Hindlimb muscle (tissue), 1 donor: ENCODE measurements around the gene DOCK7. TPM values are rescaled to one million over a fixed set of nuclear protein-coding genes. Genes with fewer than 3 reads are reported as not detected.
"Not testable (repeated sequence)": the region's sequence is repeated elsewhere in the genome, so short reads cannot be mapped to it uniquely, and the experiment has no call there.

Experiments used
- DNase-seq: peaks from one replicate; pipeline ENCODE4 v3.0.0-alpha.2; 2013
- polyA plus RNA-seq: library from polyadenylated mRNA; unstranded; fragments of 120-200 nt; gene quantifications from one replicate; pipeline ENCODE4 v1.2.1, GENCODE V29; 2013; ENCODE audit not compliant: insufficient read length

The DOCK7 gene
- 36.7 TPM for polyA plus RNA-seq

GRCh38 chr1:62687903-62688686 is at the start of gene DOCK7:
TSS of gene DOCK7 (minus strand) at chr1:62688386. CDS start at chr1:62688264, 122 bp downstream.
- DNase-seq, result peak; percentile 83

- no peak for DNase-seq
These were observed 47.4 kb upstream of the DOCK7 start for GRCh38 chr1:62735491-62736171.

- DNase-seq, result peak; percentile 79
These were observed 44.1 kb upstream of the DOCK7 start for GRCh38 chr1:62732331-62732730.

GRCh38 chr1:62728963-62729362 is 40.8 kb upstream of the DOCK7 start:
- DNase-seq, result no peak

GRCh38 chr1:62727656-62728407 is 39.6 kb upstream of the DOCK7 start:
- no peak for DNase-seq

GRCh38 chr1:62726011-62726442 is 37.8 kb upstream of the DOCK7 start:
- DNase-seq, result no peak

GRCh38 chr1:62725255-62725654 is 37.1 kb upstream of the DOCK7 start:
- no peak for DNase-seq

GRCh38 chr1:62724430-62724829 is 36.2 kb upstream of the DOCK7 start:
- no peak for DNase-seq

GRCh38 chr1:62723883-62724282 is 35.7 kb upstream of the DOCK7 start:
- DNase-seq, result no peak

- DNase-seq, result no peak
These were observed 34.6 kb upstream of the DOCK7 start for GRCh38 chr1:62722796-62723195.

GRCh38 chr1:62720946-62721554 is 32.9 kb upstream of the DOCK7 start:
- DNase-seq, result no peak

- not testable (repeated sequence) for DNase-seq
These were observed 30.2 kb upstream of the DOCK7 start for GRCh38 chr1:62718400-62718799.

GRCh38 chr1:62717483-62717882 is 29.3 kb upstream of the DOCK7 start:
- no peak for DNase-seq

- DNase-seq, result no peak
These were observed 28.2 kb upstream of the DOCK7 start for GRCh38 chr1:62716397-62716796.

- DNase-seq, result no peak
These were observed 24.4 kb upstream of the DOCK7 start for GRCh38 chr1:62712336-62713243.

- no peak for DNase-seq
These were observed 19.5 kb upstream of the DOCK7 start for GRCh38 chr1:62707744-62708120.

- no peak for DNase-seq
These were observed 19.0 kb upstream of the DOCK7 start for GRCh38 chr1:62706985-62707743.

GRCh38 chr1:62698161-62698560 is 10.0 kb upstream of the DOCK7 start:
- not testable (repeated sequence) for DNase-seq

GRCh38 chr1:62694479-62694878 is 6.3 kb upstream of the DOCK7 start:
- DNase-seq, result not testable (repeated sequence)

GRCh38 chr1:62693123-62693522 is 4.9 kb upstream of the DOCK7 start:
- no peak for DNase-seq
